ENCODE results near the gene RAVER2. TPM values are rescaled to one million over a fixed set of nuclear protein-coding genes. Genes with fewer than 3 reads are reported as not detected.
"Not testable (repeated sequence)": the region's sequence is repeated elsewhere in the genome, so short reads cannot be mapped to it uniquely, and the experiment has no call there.

The RAVER2 gene
- total RNA-seq, 2 experiments from 2014 or later: 0.80 to 1.0 TPM

GRCh38 chr1:64811131-64811530 is 66.3 kb downstream of the RAVER2 start:
- Histone ChIP-seq H3K27me3 (ENCODE audit: control insufficient read depth in 1 of 2, insufficient read depth in 2 of 2, low read length in 2 of 2) (no peaks in the 10 kb centered on the region), H3K9me3 (ENCODE audit: control insufficient read depth in 1 of 2, insufficient read depth in 1 of 2, low read length in 2 of 2) (no peaks in the 10 kb centered on the region), H3K36me3 (ENCODE audit: insufficient read depth, low read length) (no peaks in the 10 kb centered on the region), H3K27ac (ENCODE audit: low read depth in 1 of 2, low read length in 2 of 2) (no peak overlapping the region), H3K4me3 (ENCODE audit: low read length) (no peak overlapping the region), H3K4me1 (ENCODE audit: insufficient read depth, low read length) (no peaks in the 10 kb centered on the region)
- no peak for ATAC-seq (ENCODE audit: poor library complexity)
- POLR2A ChIA-PET: no interaction called here
- Mint-ChIP-seq H3K4me3 (no peak overlapping the region), H3K9me3 (no peaks in the 10 kb centered on the region), H3K27ac (no peak overlapping the region), H3K4me1 (ENCODE audit: low read depth) (no peaks in the 10 kb centered on the region), H3K36me3 (ENCODE audit: low read depth) (no peaks in the 10 kb centered on the region), H3K27me3 (no peaks in the 10 kb centered on the region)
- intact Hi-C loops (cut with DNase I, micrococcal nuclease): no loop called here
- DNase-seq: no peak
- TF ChIP-seq CTCF (IDR thresholded peaks at IDR 0.05): no peak
- CTCF ChIA-PET: no interaction called here

GRCh38 chr1:64814427-64814826 is 69.6 kb downstream of the RAVER2 start:
- Mint-ChIP-seq H3K9me3 (no peaks in the 10 kb centered on the region), H3K27ac (no peak overlapping the region), H3K36me3 (ENCODE audit: low read depth) (no peaks in the 10 kb centered on the region), H3K4me3 (no peak overlapping the region), H3K4me1 (ENCODE audit: low read depth) (no peaks in the 10 kb centered on the region), H3K27me3 (no peaks in the 10 kb centered on the region)
- intact Hi-C loops (cut with DNase I, micrococcal nuclease): no loop called here
- Histone ChIP-seq H3K27me3 (ENCODE audit: control insufficient read depth in 1 of 2, insufficient read depth in 2 of 2, low read length in 2 of 2) (no peaks in the 10 kb centered on the region), H3K4me1 (ENCODE audit: insufficient read depth, low read length) (no peaks in the 10 kb centered on the region), H3K9me3 (ENCODE audit: control insufficient read depth in 1 of 2, insufficient read depth in 1 of 2, low read length in 2 of 2) (no peaks in the 10 kb centered on the region), H3K36me3 (ENCODE audit: insufficient read depth, low read length) (no peaks in the 10 kb centered on the region), H3K4me3 (ENCODE audit: low read length) (no peak overlapping the region), H3K27ac (ENCODE audit: low read depth in 1 of 2, low read length in 2 of 2) (no peak overlapping the region)
- ChIA-PET POLR2A (no interaction called here), CTCF (no interaction called here)
- no peak for ATAC-seq (ENCODE audit: poor library complexity)
- no peak for TF ChIP-seq CTCF (IDR thresholded peaks at IDR 0.05)
- no peak for DNase-seq

- H3K27ac ChIP-seq (ENCODE audit: low read depth in 1 of 2, low read length in 2 of 2); H3K4me3 ChIP-seq (ENCODE audit: low read length); H3K36me3 Mint-ChIP-seq (ENCODE audit: low read depth); H3K27me3 ChIP-seq (ENCODE audit: control insufficient read depth in 1 of 2, insufficient read depth in 2 of 2, low read length in 2 of 2); H3K36me3 ChIP-seq (ENCODE audit: insufficient read depth, low read length); H3K27ac Mint-ChIP-seq; H3K4me3 Mint-ChIP-seq; H3K4me1 Mint-ChIP-seq (ENCODE audit: low read depth); CTCF ChIA-PET; POLR2A ChIA-PET; intact Hi-C loops (cut with DNase I, micrococcal nuclease); H3K9me3 Mint-ChIP-seq; ATAC-seq (ENCODE audit: poor library complexity); DNase-seq; H3K4me1 ChIP-seq (ENCODE audit: insufficient read depth, low read length); H3K27me3 Mint-ChIP-seq; H3K9me3 ChIP-seq (ENCODE audit: control insufficient read depth in 1 of 2, insufficient read depth in 1 of 2, low read length in 2 of 2): not testable (repeated sequence)
Observed at GRCh38 chr1:64817364-64817763, 72.5 kb downstream of the RAVER2 start.

GRCh38 chr1:64820572-64820971 is 75.7 kb downstream of the RAVER2 start:
- CTCF ChIA-PET; H3K36me3 Mint-ChIP-seq (ENCODE audit: low read depth); H3K9me3 ChIP-seq (ENCODE audit: control insufficient read depth in 1 of 2, insufficient read depth in 1 of 2, low read length in 2 of 2); ATAC-seq (ENCODE audit: poor library complexity); H3K9me3 Mint-ChIP-seq; H3K4me3 Mint-ChIP-seq; H3K4me1 Mint-ChIP-seq (ENCODE audit: low read depth); H3K27ac Mint-ChIP-seq; H3K36me3 ChIP-seq (ENCODE audit: insufficient read depth, low read length); DNase-seq; H3K4me3 ChIP-seq (ENCODE audit: low read length); H3K27me3 Mint-ChIP-seq; H3K27me3 ChIP-seq (ENCODE audit: control insufficient read depth in 1 of 2, insufficient read depth in 2 of 2, low read length in 2 of 2); H3K4me1 ChIP-seq (ENCODE audit: insufficient read depth, low read length); H3K27ac ChIP-seq (ENCODE audit: low read depth in 1 of 2, low read length in 2 of 2); POLR2A ChIA-PET: not testable (repeated sequence)
- intact Hi-C loops (cut with DNase I, micrococcal nuclease): loop anchor here in 1 of 2 experiments (5.0 kb wide), 1 partner anchor 348 kb away; the partner anchor contains the start of gene CACHD1

Data from CD4-positive, alpha-beta T cell (primary cell).